ENCODE measurements around the gene CCP110.

CCP110 gene

GRCh38 chr16:19566362-19566761 lies 42.6 kb downstream of the CCP110 start:
- H3K36me3 ChIP-seq (ENCODE audit: control insufficient read depth, insufficient read depth, low read length): peaks cover 9% of the 10 kb centered on the region
- no peak overlapping the region for H3K4me3 ChIP-seq (replicated peaks; ENCODE audit: low read depth, low read length)
- no peaks in the 10 kb centered on the region for H3K27me3 ChIP-seq (replicated peaks; ENCODE audit: control insufficient read depth, insufficient read depth, low read length)
- no peak for DNase-seq (ENCODE audit: extremely low read depth, insufficient read length)
- no peak for TF ChIP-seq CTCF (IDR thresholded peaks at IDR 0.05; ENCODE audit: insufficient read depth, low read length, poor library complexity, severe bottlenecking)

DNA sequence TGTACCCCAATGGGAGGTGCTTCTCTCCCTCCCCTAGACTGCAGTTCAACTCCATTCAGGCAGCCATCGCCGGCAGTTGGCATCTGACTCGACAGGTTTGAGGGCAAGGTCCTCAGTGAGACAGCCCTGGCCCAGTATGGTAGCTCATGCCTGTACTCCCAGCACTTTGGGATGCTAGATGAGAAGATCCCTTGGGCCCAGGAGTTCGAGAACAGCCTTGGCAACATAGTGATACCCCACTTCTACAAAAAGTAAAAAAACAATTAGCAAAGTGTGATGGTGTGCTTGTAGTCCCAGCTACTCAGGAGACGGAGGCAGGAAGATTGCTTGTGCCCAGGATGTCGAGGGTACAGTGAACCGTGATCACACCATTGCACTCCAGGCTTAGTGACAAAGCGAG lies 43.8 kb downstream of the CCP110 start:
- no peak for DNase-seq (ENCODE audit: extremely low read depth, insufficient read length)
- Histone ChIP-seq H3K36me3 (ENCODE audit: control insufficient read depth, insufficient read depth, low read length) (peaks cover 9% of the 10 kb centered on the region), H3K27me3 (replicated peaks; ENCODE audit: control insufficient read depth, insufficient read depth, low read length) (no peaks in the 10 kb centered on the region), H3K4me3 (replicated peaks; ENCODE audit: low read depth, low read length) (no peak overlapping the region)
- no peak for TF ChIP-seq CTCF (IDR thresholded peaks at IDR 0.05; ENCODE audit: insufficient read depth, low read length, poor library complexity, severe bottlenecking)

DNA sequence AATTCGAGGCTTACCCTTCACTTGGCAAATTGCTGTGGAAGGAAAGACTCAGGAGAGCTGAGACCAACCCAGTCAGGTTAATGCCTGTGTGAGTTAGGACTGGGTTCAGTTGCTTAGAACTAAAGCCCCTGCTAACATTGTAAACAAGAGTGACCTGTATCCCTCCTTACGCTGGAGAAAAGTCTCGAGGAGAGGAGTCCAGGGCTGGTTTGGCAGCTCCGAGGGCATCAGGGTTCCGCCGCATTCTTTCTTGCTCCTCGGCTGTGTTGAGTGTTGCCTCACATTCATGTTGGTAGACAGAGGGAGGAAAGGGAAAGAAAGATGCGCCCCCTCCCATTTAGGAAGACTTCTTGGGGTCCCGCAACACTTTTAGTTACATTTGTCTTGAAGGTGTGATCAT lies 50.3 kb downstream of the CCP110 start:
- no peak overlapping the region for H3K4me3 ChIP-seq (replicated peaks; ENCODE audit: low read depth, low read length)
- no peaks in the 10 kb centered on the region for H3K27me3 ChIP-seq (replicated peaks; ENCODE audit: control insufficient read depth, insufficient read depth, low read length)
- no peak for DNase-seq (ENCODE audit: extremely low read depth, insufficient read length)
- H3K36me3 ChIP-seq (ENCODE audit: control insufficient read depth, insufficient read depth, low read length): peaks cover 17% of the 10 kb centered on the region
- no peak for TF ChIP-seq CTCF (IDR thresholded peaks at IDR 0.05; ENCODE audit: insufficient read depth, low read length, poor library complexity, severe bottlenecking)

- H3K27me3 ChIP-seq (replicated peaks; ENCODE audit: control insufficient read depth, insufficient read depth, low read length): no peaks in the 10 kb centered on the region
- DNase-seq (ENCODE audit: extremely low read depth, insufficient read length): no peak
- H3K36me3 ChIP-seq (ENCODE audit: control insufficient read depth, insufficient read depth, low read length): peaks cover 14% of the 10 kb centered on the region
- H3K4me3 ChIP-seq (replicated peaks; ENCODE audit: low read depth, low read length): no peak overlapping the region
- TF ChIP-seq CTCF (IDR thresholded peaks at IDR 0.05; ENCODE audit: insufficient read depth, low read length, poor library complexity, severe bottlenecking): no peak
Observed at GRCh38 chr16:19574615-19575014, 50.9 kb downstream of the CCP110 start.

DNA sequence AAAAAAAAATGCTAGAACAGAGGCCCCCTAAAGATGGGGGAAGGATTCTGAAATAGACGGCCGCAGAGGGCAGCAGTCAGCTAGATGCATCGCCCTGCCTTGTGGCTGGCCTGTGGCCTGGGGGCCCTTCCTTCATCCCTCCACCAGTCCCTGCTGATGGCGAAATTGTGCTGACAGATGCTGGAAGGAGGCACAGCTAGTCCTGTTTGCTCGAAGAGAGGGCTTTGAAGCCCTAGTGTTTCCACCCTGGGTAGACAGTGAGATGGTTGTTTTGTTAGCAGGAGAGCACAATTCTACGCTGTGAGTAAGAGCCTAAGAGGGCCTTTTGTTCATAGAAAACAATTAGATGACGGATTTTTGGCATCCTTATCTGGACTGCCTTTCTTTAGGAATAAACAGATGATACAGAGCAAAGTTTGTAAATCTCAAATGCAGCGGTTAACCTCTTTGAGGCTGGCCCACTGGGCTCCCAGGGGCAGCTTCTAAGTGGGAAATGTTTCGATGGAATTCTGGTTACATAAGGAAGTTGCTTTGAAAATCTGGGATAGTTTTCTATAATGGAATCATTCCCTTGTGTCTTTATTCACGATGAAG lies 54.7 kb downstream of the CCP110 start:
- DNase-seq (ENCODE audit: extremely low read depth, insufficient read length): no peak
- Histone ChIP-seq H3K4me3 (replicated peaks; ENCODE audit: low read depth, low read length) (no peak overlapping the region), H3K36me3 (ENCODE audit: control insufficient read depth, insufficient read depth, low read length) (peaks cover 21% of the 10 kb centered on the region), H3K27me3 (replicated peaks; ENCODE audit: control insufficient read depth, insufficient read depth, low read length) (no peaks in the 10 kb centered on the region)
- TF ChIP-seq CTCF (IDR thresholded peaks at IDR 0.05; ENCODE audit: insufficient read depth, low read length, poor library complexity, severe bottlenecking): no peak
